Prostate gland (tissue), 2 donors: ENCODE results near the gene JKAMP.

Experiments
- CTCF ChIP-seq, 4 experiments: fragments of 200-600 bp in 2 of 4; fragments of 450-650 bp in 2 of 4; sonication (generic) in 2 of 4; IDR thresholded peaks; 1 replicate in 3 of 4; 2 replicates in 1 of 4; pipeline ENCODE4 v1.5.1; 2016 to 2019; ENCODE audit warnings: antibody characterized with exemption in 4 of 4, mild to moderate bottlenecking in 2 of 4, moderate library complexity in 2 of 4
- POLR2A ChIP-seq: fragments of 450-650 bp; IDR thresholded peaks from one replicate; pipeline ENCODE4 v1.6.1; 2016; ENCODE audit warnings: antibody characterized with exemption, mild to moderate bottlenecking
- POLR2AphosphoS5 ChIP-seq: sonication (generic); formaldehyde crosslinking; IDR thresholded peaks from one replicate; pipeline ENCODE4 v1.6.1; 2017; ENCODE audit warnings: antibody characterized with exemption

- no peak for TF ChIP-seq POLR2AphosphoS5
- no peak for TF ChIP-seq CTCF (IDR thresholded peaks at IDR 0.05)
- no peak for TF ChIP-seq POLR2A
Measured at GRCh38 chr14:59500732-59501131, 16.4 kb downstream of the JKAMP start.
